ENCODE data around the gene ACVRL1. TPM values are rescaled to one million over a fixed set of nuclear protein-coding genes. Genes with fewer than 3 reads are reported as not detected.

Gene ACVRL1
- total RNA-seq, 2 experiments from 2014 or later, result not detected

- no peaks in the 10 kb centered on the region for H3K27me3 Mint-ChIP-seq
- no peak for DNase-seq
- no peak overlapping the region for H3K4me3 Mint-ChIP-seq
- H3K4me1 Mint-ChIP-seq, result no peaks in the 10 kb centered on the region
- ChIA-PET POLR2A (no interaction called here), CTCF (no interaction called here)
- H3K27ac Mint-ChIP-seq, result no peak overlapping the region
- no peaks in the 10 kb centered on the region for H3K9me3 Mint-ChIP-seq
- no peaks in the 10 kb centered on the region for H3K36me3 Mint-ChIP-seq (ENCODE audit: low read depth)
Observed at GRCh38 chr12:51917746-51918453, 10.6 kb downstream of the ACVRL1 start.

- CTCF ChIA-PET, result no interaction called here
- H3K9me3 Mint-ChIP-seq, result no peaks in the 10 kb centered on the region
Observed at GRCh38 chr12:51920046-51920445, 12.7 kb downstream of the ACVRL1 start.

GRCh38 chr12:51921017-51921725, 13.9 kb downstream of the ACVRL1 start:
- CTCF ChIA-PET, result interaction anchor here (0.9 to 3.1 kb wide), 7 partner anchors 13 to 104 kb away, joined by 3 to 10 read pairs (median 4); no protein-coding TSS in a partner anchor
- POLR2A ChIA-PET, result no interaction called here
- H3K27me3 Mint-ChIP-seq, result peaks cover 8% of the 10 kb centered on the region
- H3K27ac Mint-ChIP-seq, result no peak overlapping the region
- H3K4me1 Mint-ChIP-seq, result peaks cover 5% of the 10 kb centered on the region
- no peak for DNase-seq
- no peak overlapping the region for H3K4me3 Mint-ChIP-seq
- H3K36me3 Mint-ChIP-seq (ENCODE audit: low read depth), result no peaks in the 10 kb centered on the region
- no peaks in the 10 kb centered on the region for H3K9me3 Mint-ChIP-seq

More at GRCh38 chr12:51920046-51920445, 12.7 kb downstream of the ACVRL1 start:
- DNase-seq, result no peak
- POLR2A ChIA-PET, result no interaction called here
- Mint-ChIP-seq H3K36me3 (ENCODE audit: low read depth) (no peaks in the 10 kb centered on the region), H3K27ac (peak overlapping the region; percentile 8), H3K4me3 (no peak overlapping the region), H3K4me1 (peaks cover 5% of the 10 kb centered on the region), H3K27me3 (peaks cover 4% of the 10 kb centered on the region)

GRCh38 chr12:51922146-51922545, 14.8 kb downstream of the ACVRL1 start:
- no peaks in the 10 kb centered on the region for H3K36me3 Mint-ChIP-seq (ENCODE audit: low read depth)
- peaks cover 5% of the 10 kb centered on the region for H3K4me1 Mint-ChIP-seq
- no peak overlapping the region for H3K4me3 Mint-ChIP-seq
- peaks cover 8% of the 10 kb centered on the region for H3K27me3 Mint-ChIP-seq
- no peak overlapping the region for H3K27ac Mint-ChIP-seq
- CTCF ChIA-PET, result interaction anchor here (0.5 to 3.1 kb wide), 10 partner anchors 13 to 495 kb away, joined by 3 to 10 read pairs (median 4); no protein-coding TSS in a partner anchor
- POLR2A ChIA-PET, result no interaction called here
- H3K9me3 Mint-ChIP-seq, result no peaks in the 10 kb centered on the region
- DNase-seq, result no peak

GRCh38 chr12:51922762-51923505, 15.6 kb downstream of the ACVRL1 start:
- ChIA-PET POLR2A (no interaction called here), CTCF (interaction anchor here (0.5 to 3.1 kb wide), 11 partner anchors 8 to 496 kb away, joined by 3 to 10 read pairs (median 4); no protein-coding TSS in a partner anchor)
- Mint-ChIP-seq H3K4me1 (peaks cover 5% of the 10 kb centered on the region), H3K27me3 (peaks cover 8% of the 10 kb centered on the region), H3K4me3 (no peak overlapping the region), H3K27ac (no peak overlapping the region), H3K36me3 (ENCODE audit: low read depth) (no peaks in the 10 kb centered on the region), H3K9me3 (no peaks in the 10 kb centered on the region)
- DNase-seq, result no peak

- Mint-ChIP-seq H3K4me1 (peaks cover 5% of the 10 kb centered on the region), H3K27me3 (peaks cover 8% of the 10 kb centered on the region), H3K4me3 (peak overlapping the region; percentile 27), H3K36me3 (ENCODE audit: low read depth) (no peaks in the 10 kb centered on the region), H3K27ac (no peak overlapping the region), H3K9me3 (no peaks in the 10 kb centered on the region)
- ChIA-PET CTCF (interaction anchor here (1.0 to 3.1 kb wide), 11 partner anchors 8 to 102 kb away, joined by 3 to 10 read pairs (median 5); no protein-coding TSS in a partner anchor), POLR2A (no interaction called here)
- peak; percentile 55 for DNase-seq
Observed at GRCh38 chr12:51923506-51924365, 16.4 kb downstream of the ACVRL1 start.

GRCh38 chr12:51924551-51925319, 17.4 kb downstream of the ACVRL1 start:
- Mint-ChIP-seq H3K9me3 (no peaks in the 10 kb centered on the region), H3K27me3 (peaks cover 8% of the 10 kb centered on the region), H3K4me3 (no peak overlapping the region), H3K36me3 (ENCODE audit: low read depth) (no peaks in the 10 kb centered on the region), H3K27ac (no peak overlapping the region), H3K4me1 (peaks cover 5% of the 10 kb centered on the region)
- no peak for DNase-seq
- CTCF ChIA-PET, result interaction anchor here (1.4 kb wide), 1 partner anchor 46 kb away, joined by 5 read pairs; no protein-coding TSS in a partner anchor
- POLR2A ChIA-PET, result no interaction called here

- Mint-ChIP-seq H3K36me3 (ENCODE audit: low read depth) (no peaks in the 10 kb centered on the region), H3K27me3 (peaks cover 9% of the 10 kb centered on the region), H3K27ac (no peak overlapping the region), H3K4me3 (no peak overlapping the region), H3K4me1 (peaks cover 5% of the 10 kb centered on the region), H3K9me3 (no peaks in the 10 kb centered on the region)
- CTCF ChIA-PET, result interaction anchor here (0.7 to 2.4 kb wide), 4 partner anchors 40 to 100 kb away, joined by 3 to 19 read pairs (median 4); no protein-coding TSS in a partner anchor
- DNase-seq, result no peak
- POLR2A ChIA-PET, result no interaction called here
Observed at GRCh38 chr12:51925346-51926063, 18.2 kb downstream of the ACVRL1 start.

GRCh38 chr12:51926064-51926632, 18.8 kb downstream of the ACVRL1 start:
- POLR2A ChIA-PET, result no interaction called here
- DNase-seq, result no peak
- no peak overlapping the region for H3K27ac Mint-ChIP-seq
- peaks cover 11% of the 10 kb centered on the region for H3K27me3 Mint-ChIP-seq
- CTCF ChIA-PET, result interaction anchor here (0.7 to 2.4 kb wide), 8 partner anchors 10 to 99 kb away, joined by 3 to 19 read pairs (median 4); no protein-coding TSS in a partner anchor
- H3K4me1 Mint-ChIP-seq, result peaks cover 5% of the 10 kb centered on the region
- no peaks in the 10 kb centered on the region for H3K36me3 Mint-ChIP-seq (ENCODE audit: low read depth)
- H3K4me3 Mint-ChIP-seq, result no peak overlapping the region
- no peaks in the 10 kb centered on the region for H3K9me3 Mint-ChIP-seq

GRCh38 chr12:51926718-51927117, 19.4 kb downstream of the ACVRL1 start:
- DNase-seq, result peak; percentile 68
- ChIA-PET CTCF (interaction anchor here (0.9 to 2.4 kb wide), 12 partner anchors 10 to 98 kb away, joined by 3 to 19 read pairs (median 4); no protein-coding TSS in a partner anchor), POLR2A (no interaction called here)
- Mint-ChIP-seq H3K27me3 (peaks cover 14% of the 10 kb centered on the region), H3K9me3 (no peaks in the 10 kb centered on the region), H3K36me3 (ENCODE audit: low read depth) (no peaks in the 10 kb centered on the region), H3K27ac (no peak overlapping the region), H3K4me3 (no peak overlapping the region), H3K4me1 (peaks cover 5% of the 10 kb centered on the region)
